Retinal pigment epithelial cell (primary cell): ENCODE data around the gene TAF4B.
"Not testable (repeated sequence)": the region's sequence is repeated elsewhere in the genome, so short reads cannot be mapped to it uniquely, and the experiment has no call there.

Experiments
- DNase-seq: peaks from one replicate; pipeline ENCODE4 v3.0.0-alpha.2; 2010; ENCODE audit warnings: low read depth
- H3K4me3 ChIP-seq: 2 replicates; pipeline ENCODE4 v1.5.1; 2011; ENCODE audit warnings: mild to moderate bottlenecking, low read length, control low read depth, moderate library complexity
- TF ChIP-seq, protein P1 (sequence below): conservative IDR thresholded peaks from 2 replicates; pipeline ENCODE4 v1.5.1; 2011; ENCODE audit warnings: low read depth, low read length, control low read depth, inconsistent platforms

The TAF4B gene

DNA sequence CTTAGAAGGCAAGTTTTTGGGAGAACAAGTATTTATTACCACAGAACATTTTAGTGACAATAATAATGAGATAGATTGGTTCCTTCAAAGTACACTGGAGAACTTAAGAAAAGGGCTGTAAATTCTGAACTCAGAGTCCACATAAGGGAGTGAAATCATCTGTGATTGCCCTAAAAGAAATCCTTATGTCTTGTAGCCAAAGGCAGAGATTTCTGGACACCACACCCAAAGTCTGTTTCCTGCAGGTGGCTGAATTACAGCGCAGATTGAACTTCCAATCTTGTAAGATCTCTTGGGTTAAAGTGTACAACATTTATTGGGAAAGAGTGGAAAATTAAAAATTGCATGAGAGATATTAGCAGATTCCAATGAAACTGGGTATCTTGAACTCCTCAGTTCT, 143.8 kb downstream of the TAF4B start:
- DNase-seq = no peak
- H3K4me3 ChIP-seq = no peak overlapping the region
- TF ChIP-seq, protein P1, sequence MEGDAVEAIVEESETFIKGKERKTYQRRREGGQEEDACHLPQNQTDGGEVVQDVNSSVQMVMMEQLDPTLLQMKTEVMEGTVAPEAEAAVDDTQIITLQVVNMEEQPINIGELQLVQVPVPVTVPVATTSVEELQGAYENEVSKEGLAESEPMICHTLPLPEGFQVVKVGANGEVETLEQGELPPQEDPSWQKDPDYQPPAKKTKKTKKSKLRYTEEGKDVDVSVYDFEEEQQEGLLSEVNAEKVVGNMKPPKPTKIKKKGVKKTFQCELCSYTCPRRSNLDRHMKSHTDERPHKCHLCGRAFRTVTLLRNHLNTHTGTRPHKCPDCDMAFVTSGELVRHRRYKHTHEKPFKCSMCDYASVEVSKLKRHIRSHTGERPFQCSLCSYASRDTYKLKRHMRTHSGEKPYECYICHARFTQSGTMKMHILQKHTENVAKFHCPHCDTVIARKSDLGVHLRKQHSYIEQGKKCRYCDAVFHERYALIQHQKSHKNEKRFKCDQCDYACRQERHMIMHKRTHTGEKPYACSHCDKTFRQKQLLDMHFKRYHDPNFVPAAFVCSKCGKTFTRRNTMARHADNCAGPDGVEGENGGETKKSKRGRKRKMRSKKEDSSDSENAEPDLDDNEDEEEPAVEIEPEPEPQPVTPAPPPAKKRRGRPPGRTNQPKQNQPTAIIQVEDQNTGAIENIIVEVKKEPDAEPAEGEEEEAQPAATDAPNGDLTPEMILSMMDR = no peak

DNA sequence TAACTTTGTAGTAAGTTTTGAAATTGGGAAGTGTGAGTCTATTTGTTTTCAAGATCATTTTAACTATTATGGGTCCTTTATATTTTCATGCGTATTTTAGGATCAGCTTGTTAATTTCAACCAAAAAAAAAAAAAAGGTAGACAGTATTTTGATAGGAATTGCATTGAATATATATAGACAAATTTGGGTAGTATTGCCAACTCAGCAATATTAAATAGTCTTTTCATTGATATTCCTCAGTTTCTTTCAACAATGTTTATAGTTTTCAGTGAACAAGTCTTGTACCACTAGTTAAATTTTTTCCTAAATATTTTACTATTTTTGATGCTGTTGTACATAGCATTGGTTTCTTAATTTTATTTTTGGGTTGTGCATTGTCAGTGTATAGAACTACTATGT, 149.9 kb downstream of the TAF4B start:
- TF ChIP-seq, protein P1 = no peak
- no peak overlapping the region for H3K4me3 ChIP-seq
- DNase-seq = no peak

DNA sequence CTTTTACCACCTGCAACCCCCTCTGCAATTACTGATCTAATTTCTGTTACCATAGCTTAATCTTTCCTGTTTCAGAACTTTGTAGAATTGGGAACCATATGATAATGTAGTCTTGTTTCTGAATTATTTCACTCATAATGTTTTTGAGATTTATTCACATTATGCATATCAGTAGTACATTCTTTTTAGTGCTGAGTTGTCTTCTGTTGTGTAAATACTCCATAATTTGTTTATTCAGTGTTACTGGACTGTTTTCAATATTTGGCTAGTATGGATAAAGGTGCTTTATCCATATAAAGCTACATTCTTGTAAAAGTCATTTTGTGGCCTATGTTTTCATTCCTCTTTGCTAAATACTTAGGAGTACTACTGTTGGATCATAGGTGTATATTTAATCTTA, 152.5 kb downstream of the TAF4B start:
- TF ChIP-seq, protein P1 = no peak
- DNase-seq = no peak
- H3K4me3 ChIP-seq = no peak overlapping the region

DNA sequence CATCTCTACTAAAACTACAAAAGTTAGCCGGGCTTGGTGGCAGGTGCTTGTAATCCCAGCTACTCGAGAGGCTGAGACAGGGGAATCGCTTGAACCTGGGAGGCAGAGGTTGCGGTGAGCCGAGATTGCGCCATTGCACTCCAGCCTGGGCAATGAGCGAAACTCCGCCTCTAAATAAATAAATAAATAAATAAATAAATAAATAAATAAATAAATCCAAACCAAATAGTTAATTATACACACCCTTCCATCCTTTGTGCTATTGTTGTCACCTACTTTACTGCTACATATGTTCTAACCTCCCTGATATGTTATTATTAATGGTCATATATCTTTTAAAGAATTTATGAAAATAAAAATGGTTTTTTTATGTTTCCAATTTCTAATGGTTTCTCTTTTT, 155.3 kb downstream of the TAF4B start:
- not testable (repeated sequence) for DNase-seq, H3K4me3 ChIP-seq

DNA sequence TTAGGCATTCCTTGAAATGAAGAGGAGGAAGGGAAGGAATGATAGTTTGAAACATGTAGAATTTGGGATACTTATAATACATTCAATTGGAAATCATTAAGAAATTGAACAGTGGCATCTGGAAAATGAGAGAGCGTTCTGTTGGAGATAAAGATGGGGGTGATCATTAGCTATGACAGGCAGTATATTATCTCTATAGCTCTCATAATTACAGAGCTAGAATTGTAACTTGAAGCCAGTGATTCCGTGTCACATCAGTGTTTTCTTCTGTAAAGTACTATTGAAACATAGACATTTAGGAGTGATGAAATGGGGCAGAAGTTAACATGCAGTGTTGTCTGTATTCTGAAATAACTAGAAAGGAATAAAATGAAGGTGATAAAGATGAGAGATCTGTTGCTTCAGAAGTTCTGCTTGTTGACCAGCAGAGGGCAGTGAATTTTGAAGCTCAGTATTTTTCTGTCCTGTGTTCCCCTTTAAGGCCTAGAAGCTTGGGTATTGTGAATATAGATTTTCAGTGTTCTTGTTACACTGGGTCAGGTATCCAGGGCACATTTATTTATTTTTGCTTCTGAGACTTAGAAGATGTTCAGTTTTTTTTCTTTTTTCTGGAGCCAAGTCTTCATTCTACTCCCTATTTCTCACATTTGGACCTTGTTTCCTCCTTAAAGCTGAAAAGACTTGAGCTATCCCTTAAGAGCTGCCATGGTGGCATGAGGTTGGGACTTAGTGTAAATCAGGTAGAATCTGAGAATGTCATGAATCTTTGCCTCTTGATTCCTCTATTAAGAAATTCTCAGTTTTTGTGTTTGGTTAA, 157.4 kb downstream of the TAF4B start:
- DNase-seq = peak; percentile 14
- no peak overlapping the region for H3K4me3 ChIP-seq
- TF ChIP-seq, protein P1 = peak; percentile 74

DNA sequence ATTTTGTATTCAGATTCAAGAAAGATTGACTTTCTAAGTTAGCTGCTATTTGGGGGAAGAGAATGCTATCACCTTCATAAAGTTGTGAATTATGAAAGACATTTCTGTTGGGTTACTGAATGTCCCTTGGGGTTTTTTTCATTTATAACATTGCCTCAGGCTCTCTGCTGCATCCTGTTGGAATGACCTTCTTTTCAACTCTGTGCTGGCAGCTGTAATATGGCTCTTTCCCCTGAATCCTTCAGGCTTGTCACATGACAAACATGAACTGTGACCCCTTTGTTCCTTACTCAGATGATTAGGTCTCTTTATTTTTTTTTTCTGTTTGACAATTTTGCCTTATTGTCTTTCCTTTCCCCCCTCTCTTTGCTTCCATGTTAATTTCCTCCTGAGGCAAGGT, 159.8 kb downstream of the TAF4B start:
- TF ChIP-seq, protein P1 = peak; percentile 15
- peak; percentile 50 for DNase-seq
- H3K4me3 ChIP-seq = no peak overlapping the region

DNA sequence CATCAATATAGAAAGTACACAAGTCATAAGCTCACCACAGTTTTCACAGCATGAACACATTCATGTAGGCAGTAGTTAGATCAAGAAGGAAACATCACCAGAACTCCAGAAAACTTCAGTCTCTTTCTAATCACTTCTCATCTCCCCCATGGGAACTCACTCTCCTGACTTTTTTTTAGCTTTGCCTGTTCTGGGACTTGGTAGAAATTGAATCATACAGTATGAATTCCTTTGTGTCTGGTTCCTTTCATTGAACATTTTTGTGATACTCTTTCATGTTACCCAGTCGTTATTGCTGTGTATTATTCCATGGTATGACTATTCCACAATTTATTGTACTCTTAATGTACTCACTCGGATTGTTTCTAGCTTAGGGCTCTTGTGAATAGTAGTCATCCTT, 160.2 kb downstream of the TAF4B start:
- DNase-seq = peak; percentile 8
- H3K4me3 ChIP-seq = no peak overlapping the region
- TF ChIP-seq, protein P1 = no peak
